CD4-positive, alpha-beta T cell treated with Interleukin-1 beta for 1 hour (primary cell): ENCODE data around the gene FTSJ1.

Experiments used
- DNase-seq, 2 donors: peaks; one replicate each; pipeline ENCODE4 v3.0.0-alpha.2; 2020 to 2022

The FTSJ1 gene

DNA sequence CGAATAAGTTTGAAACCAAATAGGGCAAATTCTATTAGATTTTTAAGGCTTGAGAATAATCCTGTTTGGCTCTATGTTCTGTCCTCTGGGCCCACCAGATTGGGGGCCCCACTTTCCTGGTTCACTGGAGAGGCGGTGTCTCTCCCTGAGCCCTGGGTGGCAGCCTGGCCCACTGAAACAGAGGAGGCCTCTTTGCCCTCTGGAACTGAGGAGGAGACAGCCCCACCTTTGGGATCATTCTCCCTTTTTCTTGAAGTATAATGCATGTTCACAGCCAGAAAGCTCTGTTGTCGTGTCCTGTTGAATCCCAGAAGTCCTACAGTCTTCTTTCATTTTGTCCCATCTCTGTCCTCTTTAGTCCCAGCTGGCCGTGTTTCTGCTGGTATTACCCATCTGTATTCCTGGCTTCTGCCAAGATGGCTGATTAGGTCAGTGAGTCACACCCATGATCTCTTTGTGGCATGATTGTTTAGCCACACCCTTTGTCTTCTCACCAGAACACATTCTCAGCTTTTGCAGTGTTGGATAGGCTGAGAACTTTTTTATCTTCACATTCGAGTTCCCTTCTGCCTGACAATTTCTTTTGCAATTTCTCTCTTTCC, 55.5 kb downstream of the FTSJ1 start:
- DNase-seq: peak in 1 of 2 donors; percentile 39

DNA sequence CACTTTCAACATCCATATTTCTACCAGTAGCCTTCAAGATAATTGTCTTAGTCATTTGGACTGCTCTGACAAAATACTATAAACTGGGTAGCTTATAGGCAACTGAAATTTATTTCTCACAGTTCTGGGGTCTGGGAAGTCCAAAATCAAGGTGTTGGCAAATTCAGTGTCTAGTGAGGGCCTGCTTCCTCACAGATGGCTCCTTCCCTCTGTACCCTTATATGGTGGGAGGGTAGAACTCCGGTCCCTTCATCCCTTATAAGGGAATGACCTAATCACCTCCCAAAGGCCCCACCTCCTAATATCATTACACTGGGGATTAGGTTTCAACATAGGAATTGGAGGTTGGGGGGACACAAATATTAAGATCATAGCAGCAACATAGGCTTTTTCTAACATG, 56.2 kb downstream of the FTSJ1 start:
- DNase-seq: no peak

DNA sequence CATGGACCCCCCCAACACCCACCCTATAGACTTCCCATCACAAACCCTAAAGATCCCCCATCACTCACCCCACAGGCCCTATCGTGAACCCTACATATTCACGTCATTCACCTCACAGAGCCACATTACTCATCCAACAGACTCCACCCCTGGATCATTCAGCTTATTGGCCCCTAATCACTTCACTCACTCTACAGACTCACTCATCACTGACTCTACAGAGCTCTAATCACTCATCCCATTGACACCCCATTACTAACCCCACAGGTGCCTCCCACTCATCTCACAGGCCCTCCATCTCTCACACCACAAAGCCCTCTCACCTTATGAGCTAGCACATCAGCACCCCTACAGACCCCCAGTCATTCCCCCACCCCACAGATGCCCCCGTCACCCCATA, 57.2 kb downstream of the FTSJ1 start:
- no peak for DNase-seq
